ENCODE measurements around the gene ENAH.
"Not testable (repeated sequence)": the region's sequence is repeated elsewhere in the genome, so short reads cannot be mapped to it uniquely, and the experiment has no call there.

Gene ENAH

DNA sequence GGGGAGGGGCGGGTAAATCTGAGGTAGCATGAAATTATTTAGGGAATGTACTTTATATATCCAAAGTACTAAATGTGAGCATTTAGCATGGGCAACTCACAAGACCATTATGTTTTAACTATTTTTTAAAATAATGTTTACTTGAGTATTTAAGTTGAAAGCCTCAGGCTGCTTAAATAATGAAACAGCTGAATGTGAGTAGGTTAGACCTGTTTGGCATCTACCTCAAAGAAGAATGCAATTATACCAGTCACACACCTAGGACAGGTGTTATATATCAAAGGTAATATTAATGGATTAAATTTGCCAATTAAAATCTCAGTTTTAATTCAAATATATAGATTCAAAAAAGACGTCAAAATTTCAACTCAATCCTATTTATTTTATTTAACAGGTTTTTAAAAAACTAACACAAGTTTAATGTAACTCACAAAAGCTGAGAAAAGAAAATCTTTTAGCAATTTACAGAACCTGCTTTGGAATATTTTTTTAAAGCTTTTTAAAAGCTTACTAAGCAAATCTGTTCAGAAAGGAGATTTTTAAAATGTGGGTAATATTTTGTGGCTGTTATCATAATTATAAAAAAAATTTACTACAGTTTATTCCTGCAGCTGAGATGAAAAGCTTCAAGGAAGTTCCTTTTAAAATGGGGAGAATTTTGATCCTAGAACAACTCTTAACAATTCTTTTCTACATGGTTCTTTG lies 120.5 kb downstream of the ENAH start:
- no peak for DNase-seq (ENCODE audit: low read depth in 2 of 2, low spot score in 1 of 2)

DNA sequence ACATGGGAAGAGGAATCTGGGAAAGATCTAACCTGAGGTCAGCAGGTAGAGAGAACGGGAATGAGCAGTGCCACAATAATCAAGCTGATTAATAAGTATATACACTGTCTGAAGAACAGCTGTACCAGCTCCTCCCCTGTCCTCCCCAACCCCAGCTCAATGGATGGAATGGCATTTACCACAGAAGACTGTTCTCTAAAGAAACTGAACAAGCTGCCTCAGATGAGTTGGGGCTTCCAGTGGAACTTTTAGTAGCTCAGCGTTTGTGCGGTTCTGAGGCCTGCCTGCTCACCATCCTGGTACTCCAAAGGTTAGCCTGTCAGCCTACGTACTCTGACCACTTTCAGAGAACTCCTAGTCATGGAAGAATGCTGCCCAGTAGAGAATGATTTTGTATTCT lies 123.2 kb downstream of the ENAH start:
- DNase-seq (ENCODE audit: low read depth in 2 of 2, low spot score in 1 of 2) = no peak

DNA sequence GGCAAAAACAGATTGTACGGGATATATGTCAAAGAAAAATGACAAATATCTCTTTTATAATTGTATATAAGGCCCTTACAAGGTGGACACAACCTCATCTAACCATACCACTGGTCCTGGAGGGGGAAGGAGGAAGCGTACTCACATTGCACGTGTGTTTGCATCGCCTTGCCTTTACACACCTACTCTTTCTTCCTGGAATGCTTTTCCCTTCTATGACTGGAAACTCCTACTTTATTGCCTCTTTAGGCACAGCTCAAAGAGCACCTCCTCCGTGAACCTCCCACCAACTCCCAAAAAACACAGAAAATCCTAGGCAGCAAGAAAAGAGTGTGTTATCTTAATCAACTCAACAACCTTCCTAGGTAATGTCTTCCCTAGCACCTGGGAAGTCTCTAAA lies 125.3 kb downstream of the ENAH start:
- DNase-seq (ENCODE audit: low read depth in 2 of 2, low spot score in 1 of 2) = no peak

DNA sequence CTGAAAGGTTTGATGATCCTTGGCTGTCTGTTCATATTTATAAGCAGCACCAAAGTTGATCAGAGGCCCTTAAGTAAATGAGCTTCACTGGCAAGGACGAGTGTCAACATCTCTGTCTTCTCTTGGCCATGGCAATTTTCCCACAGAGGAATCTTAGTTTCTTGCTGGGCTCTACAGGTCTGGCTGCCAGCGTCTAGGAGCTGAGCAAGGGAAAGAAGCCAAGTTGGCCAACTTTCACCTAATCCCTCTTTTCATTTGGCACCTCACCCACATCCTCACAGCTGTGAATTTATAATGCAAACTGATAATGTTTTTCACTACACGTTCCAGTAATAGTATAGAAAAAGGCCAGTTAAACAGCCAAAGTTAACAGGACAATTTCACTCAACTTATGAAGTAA lies 126.0 kb downstream of the ENAH start:
- DNase-seq (ENCODE audit: low read depth in 2 of 2, low spot score in 1 of 2) = no peak

DNA sequence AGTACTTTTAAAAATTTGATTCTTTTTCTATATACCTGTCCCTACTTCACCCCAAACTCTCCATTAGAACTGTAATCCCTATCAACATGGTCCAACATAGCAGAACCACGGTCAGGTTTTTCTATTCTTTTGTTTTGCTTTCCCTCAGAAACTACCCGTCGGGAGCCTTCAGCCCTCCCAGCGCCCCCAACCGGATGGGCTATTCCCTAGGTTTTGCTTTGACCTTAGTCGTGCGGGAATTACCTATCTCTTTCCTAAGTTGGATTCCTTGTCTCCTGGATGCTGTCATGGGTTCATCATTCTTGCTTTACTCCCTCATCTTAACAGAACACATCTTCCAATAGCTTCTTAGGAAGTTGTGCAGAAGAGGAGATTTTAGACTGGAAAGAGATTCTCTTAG lies 127.5 kb downstream of the ENAH start:
- no peak for DNase-seq (ENCODE audit: low read depth in 2 of 2, low spot score in 1 of 2)

DNA sequence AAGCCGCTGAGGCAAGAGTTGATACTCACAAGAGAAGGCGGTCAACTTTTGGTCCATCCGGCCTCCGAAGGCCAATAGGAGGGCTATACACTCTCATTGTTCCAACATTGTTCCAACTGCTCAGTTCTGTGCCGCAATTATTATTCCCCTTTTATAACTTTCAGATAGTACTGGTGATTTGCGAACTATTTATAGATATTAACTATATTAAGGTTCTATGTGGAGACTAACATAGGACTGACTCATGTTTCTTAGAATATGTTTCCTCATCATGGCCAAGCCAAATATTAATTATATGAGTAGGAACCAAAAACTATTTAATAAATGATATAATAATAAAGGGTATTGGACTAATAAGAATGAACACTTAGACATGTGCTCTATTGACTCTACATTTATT lies 128.4 kb downstream of the ENAH start:
- no peak for DNase-seq (ENCODE audit: low read depth in 2 of 2, low spot score in 1 of 2)

DNA sequence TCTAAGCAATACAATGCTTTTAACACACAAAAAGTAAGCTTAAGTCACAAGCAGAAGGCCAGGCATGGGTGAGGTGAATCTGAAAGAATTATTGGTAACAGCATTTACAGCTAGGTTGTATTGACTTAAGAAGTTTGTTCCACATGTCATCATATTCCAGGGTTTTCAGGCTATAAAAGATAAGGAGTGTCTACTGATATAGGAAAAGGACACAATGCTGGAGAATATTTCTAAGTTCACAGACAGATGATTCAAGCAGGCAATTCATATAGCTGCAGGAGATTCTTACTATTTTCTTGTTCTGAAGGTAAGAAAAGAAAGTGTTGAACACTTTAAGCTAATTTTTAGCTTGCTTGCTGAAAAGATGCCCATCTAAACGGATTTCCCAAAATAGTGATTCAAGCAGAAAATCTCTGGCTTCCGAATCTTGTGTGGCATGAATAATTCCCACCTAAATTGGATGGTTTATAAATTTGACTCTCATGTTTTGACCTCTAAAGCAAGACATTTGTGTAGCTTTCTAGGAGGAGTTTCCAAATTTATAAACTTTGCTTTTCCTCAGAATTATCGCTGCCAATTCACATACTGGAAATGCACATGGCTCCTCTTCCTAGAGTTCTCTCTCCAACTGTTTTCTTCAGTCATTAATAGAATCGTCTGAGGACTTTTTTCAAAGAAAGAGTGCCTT lies 129.5 kb downstream of the ENAH start:
- no peak for DNase-seq (ENCODE audit: low read depth in 2 of 2, low spot score in 1 of 2)

DNA sequence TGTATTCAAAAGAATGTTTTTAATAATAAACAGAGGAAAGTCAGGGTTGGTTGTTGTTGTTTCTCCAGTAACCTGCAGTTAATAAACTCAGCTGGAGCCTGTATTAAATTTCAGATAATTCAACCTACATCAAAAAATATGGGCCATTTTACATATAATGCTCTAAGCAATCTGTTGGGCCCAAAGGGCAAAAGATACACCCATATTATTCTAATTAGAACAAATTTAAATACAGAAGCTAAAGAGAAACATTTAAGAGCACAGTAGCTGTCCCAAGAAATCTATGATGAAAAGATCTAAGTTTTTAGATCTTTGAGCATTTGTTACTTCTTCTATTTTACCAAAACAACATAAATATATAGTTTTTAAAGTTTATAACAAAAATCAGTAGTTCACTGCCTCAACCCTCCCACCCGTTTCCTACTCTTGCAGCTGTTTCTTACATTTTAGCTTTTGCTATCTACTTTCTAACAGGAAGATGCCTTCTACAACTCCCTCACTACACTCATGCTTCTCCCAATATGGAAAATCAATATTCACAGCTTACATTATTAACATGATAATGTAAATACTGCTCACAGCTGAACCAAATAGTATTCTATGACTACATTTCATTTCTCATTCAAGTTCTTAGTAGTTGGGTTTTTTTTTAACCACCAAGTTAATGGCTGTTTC lies 130.2 kb downstream of the ENAH start:
- no peak for DNase-seq (ENCODE audit: low read depth in 2 of 2, low spot score in 1 of 2)

DNA sequence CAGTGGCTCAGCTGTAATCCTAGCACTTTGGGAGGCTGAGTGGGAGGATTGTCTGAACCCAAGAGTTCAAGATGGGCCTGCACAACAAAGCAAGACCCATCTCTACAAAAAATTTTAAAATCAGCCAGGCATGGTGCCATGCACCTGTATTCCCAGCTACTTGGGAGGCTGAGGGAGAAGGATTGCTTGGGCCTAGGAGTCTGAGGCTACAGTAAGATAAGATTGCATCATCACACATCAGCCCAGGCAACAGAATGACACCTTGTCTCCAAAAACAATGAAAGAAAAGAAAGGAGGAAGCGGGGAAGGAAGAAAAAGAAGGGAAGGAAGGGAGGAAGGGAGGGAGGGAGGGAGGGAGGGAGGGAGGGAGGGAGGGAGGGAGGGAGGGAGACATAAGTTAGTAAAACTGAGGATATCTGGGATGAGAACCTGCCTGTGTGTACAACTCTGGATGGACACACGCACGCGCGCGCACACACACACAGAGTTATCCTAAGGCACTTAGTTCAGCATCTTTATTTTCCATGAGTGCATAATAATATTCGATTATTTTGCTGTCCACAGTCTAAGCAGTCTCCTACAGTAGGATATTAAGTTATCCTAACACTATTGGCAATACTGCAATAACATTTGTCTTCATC lies 132.2 kb downstream of the ENAH start:
- no peak for DNase-seq (ENCODE audit: low read depth in 2 of 2, low spot score in 1 of 2)

DNA sequence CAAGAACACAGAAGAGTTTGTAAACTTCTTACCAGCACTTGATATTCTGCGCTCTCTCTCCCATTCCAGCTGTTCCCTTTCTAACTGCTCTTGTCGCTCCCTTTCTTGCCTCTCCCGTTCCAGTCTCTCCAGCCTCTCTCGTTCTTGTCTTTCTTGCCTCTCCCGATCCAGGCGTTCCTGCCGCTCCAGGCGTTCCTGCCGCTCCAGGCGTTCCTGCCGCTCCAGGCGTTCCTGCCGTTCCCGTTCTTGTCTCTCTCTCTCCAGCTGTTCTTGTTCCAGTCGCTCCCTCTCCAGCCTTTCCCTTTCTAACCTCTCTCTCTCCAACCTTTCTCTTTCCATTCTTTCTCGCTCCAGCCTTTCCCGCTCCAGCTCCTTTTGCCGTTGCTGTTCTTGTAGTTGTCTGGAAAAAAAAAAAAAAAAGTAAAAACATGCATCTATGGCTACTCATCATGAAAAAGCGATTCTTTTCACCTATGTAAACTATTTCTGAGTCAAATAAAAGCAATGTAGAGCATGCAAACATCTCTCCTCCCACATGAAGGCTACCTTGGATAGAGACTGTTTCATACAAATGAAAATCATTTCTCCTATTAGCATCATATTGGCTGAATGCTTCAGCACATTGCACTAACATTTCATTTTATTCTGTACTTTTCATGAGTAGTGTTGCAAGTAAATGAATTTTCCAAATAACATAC lies 133.6 kb downstream of the ENAH start:
- DNase-seq (ENCODE audit: low read depth in 2 of 2, low spot score in 1 of 2) = no peak

DNA sequence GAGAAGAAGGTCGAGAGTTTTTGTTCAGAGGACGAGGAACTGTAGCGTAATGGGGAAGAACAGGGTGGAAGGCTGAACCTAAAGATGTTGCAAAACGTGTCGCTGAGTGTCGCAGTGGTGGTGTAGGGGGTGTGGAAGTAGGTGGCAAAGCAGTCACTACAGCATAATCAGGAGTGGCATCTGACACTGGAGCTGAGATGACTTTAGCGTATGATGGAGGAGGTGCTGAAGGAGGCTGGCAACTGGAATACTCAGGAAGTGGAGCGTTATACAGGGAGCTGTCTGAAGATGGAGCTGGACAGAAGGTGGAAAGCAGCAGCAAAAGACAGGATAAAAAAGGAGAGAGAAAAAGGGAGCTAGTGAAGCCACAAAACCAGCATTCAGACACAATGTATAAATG lies 135.2 kb downstream of the ENAH start:
- no peak for DNase-seq (ENCODE audit: low read depth in 2 of 2, low spot score in 1 of 2)

DNA sequence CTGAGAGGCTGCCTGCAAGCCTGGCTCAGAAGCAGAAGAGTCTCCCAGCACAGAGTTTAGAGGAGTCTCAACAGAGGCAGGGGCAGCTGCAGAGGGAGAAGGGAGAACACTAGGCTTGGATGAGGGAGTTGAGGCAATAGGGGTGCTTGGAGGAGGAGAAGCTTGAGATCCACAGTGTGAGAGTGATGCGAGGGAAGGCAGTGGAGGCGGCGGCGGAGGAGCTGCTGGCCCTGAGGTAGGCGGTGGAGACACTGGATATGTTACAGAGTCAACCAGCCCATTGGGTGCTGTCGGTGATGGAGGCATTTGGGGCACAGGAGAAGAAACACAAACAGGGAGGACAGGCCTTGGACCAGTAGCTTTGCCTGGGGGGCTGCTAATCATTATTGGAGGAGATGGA lies 135.7 kb downstream of the ENAH start:
- DNase-seq (ENCODE audit: low read depth in 2 of 2, low spot score in 1 of 2) = no peak

DNA sequence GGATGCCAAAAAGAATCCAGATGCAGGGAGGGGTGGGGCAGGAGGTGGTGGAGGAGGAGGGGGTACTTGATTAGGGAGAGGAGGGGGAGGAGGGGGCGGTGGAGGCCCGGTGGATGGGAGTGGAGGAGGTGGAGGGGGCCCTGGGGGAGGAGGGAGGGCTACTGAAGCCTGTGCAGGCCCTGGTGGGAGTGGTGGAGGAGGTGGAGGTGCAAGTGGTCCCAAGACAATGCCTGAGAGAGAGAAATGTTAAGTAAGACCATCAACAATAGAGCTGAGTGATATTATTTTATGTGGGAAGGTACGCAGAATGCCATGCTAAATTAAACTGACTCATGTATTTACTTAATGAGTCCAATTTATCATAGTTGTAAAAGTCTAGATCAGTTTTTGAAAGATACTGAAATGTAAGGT lies 138.2 kb downstream of the ENAH start:
- DNase-seq (ENCODE audit: low read depth in 2 of 2, low spot score in 1 of 2) = no peak

DNA sequence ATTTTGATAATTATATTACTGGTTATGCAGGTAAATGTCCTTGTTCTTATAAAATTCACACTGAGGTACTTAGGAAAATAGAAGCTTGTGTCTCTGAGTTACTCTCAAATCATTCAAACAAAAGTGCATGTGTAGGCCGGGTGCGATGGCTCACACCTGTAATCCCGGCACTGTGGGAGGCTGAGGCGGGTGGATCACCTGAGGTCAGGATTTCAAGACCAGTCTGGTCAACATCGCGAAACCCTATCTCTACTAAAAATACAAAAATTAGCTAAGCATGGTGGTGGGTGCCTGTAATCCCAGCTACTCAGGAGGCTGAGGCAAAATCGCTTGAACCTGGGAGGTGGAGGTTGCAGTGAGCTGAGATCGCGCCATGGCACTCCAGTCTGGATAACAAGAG lies 139.3 kb downstream of the ENAH start:
- not testable (repeated sequence) for DNase-seq (ENCODE audit: low read depth in 2 of 2, low spot score in 1 of 2)

DNA sequence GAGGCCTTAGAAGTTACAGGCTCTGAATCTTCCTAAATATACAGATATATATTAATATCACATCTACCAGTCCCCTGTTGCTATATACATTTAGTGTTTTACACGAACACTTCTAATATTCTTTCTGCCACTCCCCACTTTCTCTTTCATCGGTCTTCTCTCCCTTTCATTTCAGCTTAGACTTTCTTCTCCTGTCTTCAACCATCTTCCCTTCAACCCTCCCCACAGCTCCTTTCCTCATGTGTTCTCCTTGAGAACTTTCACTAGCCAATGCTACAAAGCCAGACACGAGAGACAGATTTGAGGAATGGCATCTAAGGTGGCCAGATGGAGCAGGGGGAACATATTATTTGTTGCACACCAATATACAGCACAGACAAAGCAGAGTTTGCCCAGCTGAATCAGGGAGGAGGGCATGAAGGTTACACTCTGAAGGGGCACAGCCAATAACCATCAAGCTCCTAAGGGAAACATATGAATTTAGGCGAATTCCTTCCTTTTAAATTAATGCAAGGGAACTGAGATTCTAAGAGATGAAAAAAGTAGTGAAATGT lies 141.0 kb downstream of the ENAH start:
- DNase-seq (ENCODE audit: low read depth in 2 of 2, low spot score in 1 of 2) = no peak

DNA sequence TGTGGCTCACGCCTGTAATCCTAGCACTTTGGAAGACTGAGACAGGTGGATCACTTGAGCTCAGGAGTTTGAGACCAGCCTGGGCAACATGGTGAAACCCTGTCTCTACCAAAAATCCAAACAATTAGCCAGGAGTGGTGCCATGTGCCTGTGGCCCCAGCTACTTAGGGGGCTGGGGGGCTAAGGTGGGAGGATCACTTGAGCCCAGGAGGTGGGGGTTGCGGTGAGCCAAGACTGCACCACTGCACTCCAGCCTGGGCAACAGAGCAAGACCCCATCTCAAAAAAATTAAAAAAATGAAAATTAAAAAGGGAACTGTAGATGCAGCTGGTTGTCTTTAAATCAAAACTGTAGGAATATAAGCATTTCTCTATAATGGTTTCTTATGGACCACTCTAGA lies 142.2 kb downstream of the ENAH start:
- DNase-seq (ENCODE audit: low read depth in 2 of 2, low spot score in 1 of 2) = not testable (repeated sequence)

DNA sequence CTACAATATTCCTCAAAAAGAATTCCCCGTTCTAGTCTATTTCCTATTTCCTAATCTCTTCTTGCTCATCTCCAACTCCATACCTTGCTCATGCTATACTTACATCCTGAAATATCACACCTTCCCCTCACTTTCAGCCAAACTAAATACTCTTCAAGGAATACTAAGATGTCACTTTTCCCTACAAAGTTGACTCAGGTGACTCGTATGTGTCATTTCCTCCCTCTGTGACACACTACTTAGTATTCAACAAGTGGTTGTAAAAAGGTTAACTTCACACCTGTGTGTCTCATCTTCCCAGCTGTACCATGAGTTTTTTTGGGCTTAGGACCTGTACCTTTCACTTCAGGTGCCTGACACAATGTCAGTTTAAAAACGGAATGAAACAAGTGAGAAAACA lies 143.2 kb downstream of the ENAH start:
- DNase-seq (ENCODE audit: low read depth in 2 of 2, low spot score in 1 of 2) = no peak

DNA sequence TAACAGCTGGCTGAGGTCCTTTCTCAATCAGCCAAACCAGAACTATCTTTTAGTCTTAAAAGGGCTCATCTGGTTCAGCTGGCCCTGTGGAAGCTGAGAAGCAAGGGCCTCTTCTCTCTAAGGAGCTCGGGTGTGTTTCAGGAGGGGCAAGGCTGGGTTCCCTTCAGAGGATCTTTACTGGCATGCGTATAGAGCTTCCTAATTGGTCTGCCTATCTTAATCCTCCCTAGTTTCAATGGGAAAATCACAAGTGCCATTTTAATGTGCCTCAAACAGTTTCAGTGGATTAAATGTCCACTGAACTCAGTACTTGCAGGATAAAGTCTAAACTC lies 143.6 kb downstream of the ENAH start:
- no peak for DNase-seq (ENCODE audit: low read depth in 2 of 2, low spot score in 1 of 2)

DNA sequence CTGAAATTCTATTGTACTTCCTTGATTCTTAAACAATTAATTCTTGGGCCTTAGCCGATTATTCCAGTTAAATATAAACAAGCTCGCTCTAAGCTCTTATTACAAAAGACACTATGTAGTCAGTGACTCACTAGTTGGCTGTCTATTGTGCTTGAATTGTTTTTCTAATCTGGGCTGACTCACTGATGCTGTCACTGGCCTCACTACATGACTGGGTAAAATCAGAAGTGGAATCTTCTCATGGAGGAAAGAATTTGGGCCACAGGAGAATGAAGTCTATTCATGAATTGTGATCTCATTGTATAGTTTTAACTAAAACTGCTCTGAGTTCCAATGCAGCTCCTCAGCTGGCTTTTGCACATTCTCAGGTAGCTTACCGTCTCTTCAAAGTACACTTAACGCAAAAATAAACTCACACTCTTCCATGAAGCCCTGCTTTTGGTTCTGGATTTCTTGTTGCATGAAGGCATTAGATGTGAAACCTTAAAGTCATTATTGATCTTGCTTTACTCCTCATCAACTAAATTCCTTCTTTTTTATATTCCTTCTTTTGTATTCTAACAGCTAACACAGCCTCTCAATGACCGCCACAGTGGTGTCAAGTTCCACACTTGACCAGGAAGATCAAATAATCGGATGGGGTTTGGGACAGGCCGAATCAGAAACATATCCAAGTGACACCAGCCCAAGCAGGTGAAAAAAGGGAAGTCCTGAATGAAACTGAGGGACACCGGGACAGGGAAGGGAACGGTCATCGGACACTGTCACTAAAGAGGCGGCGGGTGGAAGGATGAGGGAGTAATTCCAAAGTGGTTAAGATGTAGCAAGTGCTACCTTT lies 144.2 kb downstream of the ENAH start:
- DNase-seq (ENCODE audit: low read depth in 2 of 2, low spot score in 1 of 2) = no peak

DNA sequence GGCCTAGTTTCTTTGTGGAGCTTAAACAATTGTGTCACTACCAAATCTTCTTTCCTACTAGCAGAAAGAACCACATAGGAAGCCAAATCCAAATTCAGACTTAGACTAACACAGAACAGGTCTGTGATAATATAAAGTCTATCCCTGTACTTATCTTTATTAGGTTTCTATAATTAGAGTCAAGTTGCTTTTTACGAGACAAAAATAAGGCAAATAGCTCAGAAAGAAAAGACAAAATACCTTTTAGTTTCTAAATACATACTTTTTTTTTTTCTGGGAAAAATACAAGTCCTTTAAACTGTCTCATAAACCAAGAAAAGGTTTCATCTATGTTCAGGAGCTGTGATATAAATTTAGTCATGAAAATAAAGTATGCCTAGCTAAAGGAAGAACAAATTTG lies 146.2 kb downstream of the ENAH start:
- no peak for DNase-seq (ENCODE audit: low read depth in 2 of 2, low spot score in 1 of 2)
